Stimulated activated CD4-positive, alpha-beta T cell treated with anti-CD3 and anti-CD28 coated beads, Interleukin-1b, Interleukin-23, amount 100 ng/mL, for 48 hours (primary cell): ENCODE measurements around the gene RNF227.
"Not testable (repeated sequence)": the region's sequence is repeated elsewhere in the genome, so short reads cannot be mapped to it uniquely, and the experiment has no call there.

Experiments used
- DNase-seq: peaks from one replicate; pipeline ENCODE4 v3.0.0-alpha.2; 2020

Gene RNF227

GRCh38 chr17:7915611-7916384 is at the start of gene RNF227:
Gene RNF227 (minus strand): TSS chr17:7916289. CDS start chr17:7916195, 94 bp downstream.
- DNase-seq = peak; percentile 93

GRCh38 chr17:7961421-7961820 is 45.3 kb upstream of the RNF227 start:
- DNase-seq = no peak

- no peak for DNase-seq
Observed at GRCh38 chr17:7959503-7960253, 43.6 kb upstream of the RNF227 start.

GRCh38 chr17:7956228-7956965 is 40.3 kb upstream of the RNF227 start:
- DNase-seq = no peak

- DNase-seq = no peak
Observed at GRCh38 chr17:7955414-7956227, 39.5 kb upstream of the RNF227 start.

GRCh38 chr17:7953266-7953665 is 37.2 kb upstream of the RNF227 start:
- not testable (repeated sequence) for DNase-seq

GRCh38 chr17:7951143-7951792 is 35.2 kb upstream of the RNF227 start:
- DNase-seq = peak; percentile 51

- no peak for DNase-seq
Observed at GRCh38 chr17:7950578-7950977, 34.5 kb upstream of the RNF227 start.

GRCh38 chr17:7947651-7948050 is 31.6 kb upstream of the RNF227 start:
- DNase-seq = no peak

- no peak for DNase-seq
Observed at GRCh38 chr17:7946441-7946840, 30.4 kb upstream of the RNF227 start.

- DNase-seq = no peak
Observed at GRCh38 chr17:7945651-7946050, 29.6 kb upstream of the RNF227 start.

- DNase-seq = no peak
Observed at GRCh38 chr17:7944326-7944725, 28.2 kb upstream of the RNF227 start.

- no peak for DNase-seq
Observed at GRCh38 chr17:7943291-7943690, 27.2 kb upstream of the RNF227 start.

- no peak for DNase-seq
Observed at GRCh38 chr17:7940743-7941142, 24.7 kb upstream of the RNF227 start.

GRCh38 chr17:7940034-7940433 is 23.9 kb upstream of the RNF227 start:
- DNase-seq = no peak

- DNase-seq = no peak
Observed at GRCh38 chr17:7935859-7936258, 19.8 kb upstream of the RNF227 start.

GRCh38 chr17:7932949-7933348 is 16.9 kb upstream of the RNF227 start:
- peak; percentile 30 for DNase-seq

GRCh38 chr17:7932483-7932891 is 16.4 kb upstream of the RNF227 start:
- DNase-seq = no peak

GRCh38 chr17:7931709-7932482 is 15.8 kb upstream of the RNF227 start, which contains the start of the genes CNTROB and TRAPPC1:
Gene CNTROB (plus strand): TSS chr17:7932206. CDS start chr17:7933080, 874 bp downstream.
Gene TRAPPC1 (minus strand): TSS chr17:7931946. CDS start chr17:7931829, 117 bp downstream.
- DNase-seq = peak; percentile 100

- no peak for DNase-seq
Observed at GRCh38 chr17:7930841-7931631, 14.9 kb upstream of the RNF227 start.
